CD14-positive monocyte (primary cell): ENCODE measurements around the gene MBD3L2B. TPM values are rescaled to one million over a fixed set of nuclear protein-coding genes. Genes with fewer than 3 reads are reported as not detected.

Experiments used
- DNase-seq, 3 donors: peaks; one replicate each; pipeline ENCODE4 v3.0.0-alpha.2; 2011 to 2022
- H2AFZ ChIP-seq: 2 replicates; pipeline ENCODE4 v1.6.0; 2012; ENCODE audit warnings: mild to moderate bottlenecking, low read depth, low read length, inconsistent platforms; ENCODE audit not compliant: insufficient read depth, poor library complexity, severe bottlenecking
- H3K27ac ChIP-seq, 2 donors: 1 replicate in 1 of 2; 2 replicates in 1 of 2; pipeline ENCODE4 v1.5.1; 2012 to 2013; ENCODE audit warnings: low read length in 2 of 2, control low read depth in 1 of 2, inconsistent platforms in 1 of 2, low read depth in 1 of 2, mild to moderate bottlenecking in 1 of 2
- H3K27me3 ChIP-seq, 2 donors: one replicate each; pipeline versions ENCODE4 v1.6.0 to v1.6.1; 2011 to 2013; ENCODE audit warnings: low read length in 2 of 2; ENCODE audit not compliant: control insufficient read depth in 2 of 2, insufficient read depth in 2 of 2
- H3K36me3 ChIP-seq, 2 donors: replicated peaks in 1 of 2; 1 replicate in 1 of 2; 2 replicates in 1 of 2; pipeline versions ENCODE4 v1.5.1 to v1.6.1; 2012 to 2013; ENCODE audit warnings: low read length in 2 of 2, control low read depth in 1 of 2, inconsistent platforms in 1 of 2, mild to moderate bottlenecking in 1 of 2; ENCODE audit not compliant: insufficient read depth in 2 of 2, control insufficient read depth in 1 of 2
- H3K4me1 ChIP-seq, 2 donors: 1 replicate in 1 of 2; 2 replicates in 1 of 2; pipeline versions ENCODE4 v1.5.1 to v1.6.1; 2012 to 2013; ENCODE audit warnings: low read length in 2 of 2, control low read depth in 1 of 2, inconsistent platforms in 1 of 2, mild to moderate bottlenecking in 1 of 2, moderate library complexity in 1 of 2; ENCODE audit not compliant: insufficient read depth in 2 of 2, control insufficient read depth in 1 of 2
- H3K4me2 ChIP-seq: replicated peaks from 2 replicates; pipeline ENCODE3; 2012; ENCODE audit warnings: low read length, moderate library complexity, mild to moderate bottlenecking; ENCODE audit not compliant: poor library complexity, severe bottlenecking; ENCODE audit errors: extremely low read depth
- H3K4me3 ChIP-seq, 3 experiments: fragments of 200-600 bp in 1 of 3; sonication (generic) in 1 of 3; replicated peaks in 1 of 3; 1 replicate in 2 of 3; 2 replicates in 1 of 3; pipeline ENCODE4 v1.5.1; 2011 to 2013; ENCODE audit warnings: low read length in 3 of 3, mild to moderate bottlenecking in 3 of 3, control low read depth in 2 of 3, low read depth in 2 of 3, inconsistent platforms in 1 of 3, moderate library complexity in 1 of 3
- H3K79me2 ChIP-seq: 2 replicates; pipeline ENCODE4 v1.6.0; 2012; ENCODE audit warnings: mild to moderate bottlenecking, control low read depth, inconsistent platforms, low read length, moderate library complexity; ENCODE audit not compliant: insufficient read depth
- H3K9ac ChIP-seq: 2 replicates; pipeline ENCODE4 v1.6.0; 2017; ENCODE audit warnings: low read length, mild to moderate bottlenecking; ENCODE audit not compliant: insufficient read depth, poor library complexity, severe bottlenecking
- H3K9me3 ChIP-seq, 2 donors: replicated peaks in 1 of 2; 1 replicate in 1 of 2; 2 replicates in 1 of 2; pipeline versions ENCODE4 v1.5.1 to v1.6.1; 2012 to 2013; ENCODE audit warnings: low read length in 2 of 2, control low read depth in 1 of 2; ENCODE audit not compliant: control insufficient read depth in 1 of 2, insufficient read depth in 1 of 2
- H4K20me1 ChIP-seq: 2 replicates; pipeline ENCODE4 v1.6.0; 2012; ENCODE audit warnings: mild to moderate bottlenecking, low read length, control low read depth, moderate library complexity; ENCODE audit not compliant: insufficient read depth
- H3K27ac Mint-ChIP-seq, 7 donors: one replicate each; pipeline ENCODE4 v1.8.0; 2020; ENCODE audit warnings: mild to moderate bottlenecking in 7 of 7, mixed read lengths in 7 of 7, moderate library complexity in 6 of 7, inconsistent platforms in 2 of 7
- H3K27me3 Mint-ChIP-seq, 3 donors: one replicate each; pipeline ENCODE4 v1.8.0; 2021 to 2022; ENCODE audit warnings: low read depth in 3 of 3, mild to moderate bottlenecking in 3 of 3, mixed read lengths in 3 of 3, moderate library complexity in 3 of 3, inconsistent platforms in 1 of 3
- H3K36me3 Mint-ChIP-seq, 2 donors: one replicate each; pipeline ENCODE4 v1.8.0; 2020; ENCODE audit warnings: mixed read lengths in 2 of 2, inconsistent platforms in 1 of 2, mild to moderate bottlenecking in 1 of 2
- H3K4me1 Mint-ChIP-seq: one replicate; pipeline ENCODE4 v1.8.0; 2020; ENCODE audit warnings: mild to moderate bottlenecking, mixed read lengths
- H3K4me3 Mint-ChIP-seq, 2 donors: one replicate each; pipeline ENCODE4 v1.8.0; 2020; ENCODE audit warnings: mild to moderate bottlenecking in 2 of 2, mixed read lengths in 2 of 2, moderate library complexity in 1 of 2
- H3K9me3 Mint-ChIP-seq, 7 donors: one replicate each; pipeline ENCODE4 v1.8.0; 2020 to 2022; ENCODE audit warnings: mixed read lengths in 7 of 7, mild to moderate bottlenecking in 6 of 7, moderate library complexity in 6 of 7, inconsistent platforms in 2 of 7
- CTCF ChIP-seq: fragments of 200-600 bp; IDR thresholded peaks from one replicate; pipeline ENCODE4 v1.8.0; 2022; ENCODE audit warnings: antibody characterized with exemption, mild to moderate bottlenecking
- WGBS: methylation state at CpG from one replicate; pipeline ENCODE4 v1.1.5; 2013; ENCODE audit warnings: missing lambda C conversion rate; ENCODE audit not compliant: insufficient coverage; 5-methylcytosine and 5-hydroxymethylcytosine counted together
- intact Hi-C, 2 donors: fragments of 100-400 bp; cut with micrococcal nuclease; formaldehyde crosslinking; loops; one replicate each; pipeline versions ENCODE4 v1.15.0 to v1.15.1; 2023
- polyA plus RNA-seq, 3 donors: library from polyadenylated mRNA; depleted of rRNA in 1 of 3; unstranded in 2 of 3; stranded (reverse) in 1 of 3; fragments of 300-500 nt in 2 of 3; fragments of >200 nt in 1 of 3; fragmentation: Illumina TruSeq in 2 of 3; gene quantifications; 1 replicate in 2 of 3; 2 replicates in 1 of 3; pipeline ENCODE4 v1.2.3, GENCODE V29; 2012 to 2021

The MBD3L2B gene
- polyA plus RNA-seq, 3 donors: not detected

GRCh38 chr19:6996810-6997209 is 24.4 kb downstream of the MBD3L2B start:
- Histone ChIP-seq H3K4me1 (peaks cover 38 to 51% of the 10 kb centered on the region in 2 donors), H3K36me3 (no peaks in the 10 kb centered on the region), H3K4me2 (no peak overlapping the region), H3K9ac (no peak overlapping the region), H2AFZ (no peak overlapping the region), H3K27me3 (no peaks in the 10 kb centered on the region), H3K27ac (no peak overlapping the region), H4K20me1 (no peaks in the 10 kb centered on the region), H3K4me3 (peak overlapping the region in 1 of 3 experiments; percentile 37), H3K9me3 (no peaks in the 10 kb centered on the region), H3K79me2 (no peaks in the 10 kb centered on the region)
- WGBS: no CpG with 5 or more reads among the region's 4 CpGs
- H3K27ac Mint-ChIP-seq: peak overlapping the region in 1 of 7 donors; percentile 92
- H3K27me3 Mint-ChIP-seq: peaks cover 1 to 3% (median 2%) of the 10 kb centered on the region in 3 donors
- H3K4me1 Mint-ChIP-seq: peaks cover 29% of the 10 kb centered on the region
- peaks cover 6 to 14% (median 9%) of the 10 kb centered on the region in 7 donors for H3K9me3 Mint-ChIP-seq
- no peak for DNase-seq
- H3K4me3 Mint-ChIP-seq: peak overlapping the region in 1 of 2 donors; percentile 88
- no peak for TF ChIP-seq CTCF
- H3K36me3 Mint-ChIP-seq: no peaks in the 10 kb centered on the region
- intact Hi-C loops: no loop called here

GRCh38 chr19:6995054-6995453 is 26.2 kb downstream of the MBD3L2B start:
- no peak for DNase-seq
- Histone ChIP-seq H3K4me2 (no peak overlapping the region), H3K79me2 (no peaks in the 10 kb centered on the region), H3K4me1 (peaks cover 24 to 33% of the 10 kb centered on the region in 2 donors), H3K36me3 (no peaks in the 10 kb centered on the region), H4K20me1 (no peaks in the 10 kb centered on the region), H3K9ac (no peak overlapping the region), H3K4me3 (no peak overlapping the region), H2AFZ (no peak overlapping the region), H3K27ac (no peak overlapping the region), H3K27me3 (no peaks in the 10 kb centered on the region), H3K9me3 (no peaks in the 10 kb centered on the region)
- Mint-ChIP-seq H3K27ac (no peak overlapping the region), H3K9me3 (peaks cover 6 to 14% (median 9%) of the 10 kb centered on the region in 7 donors), H3K4me3 (no peak overlapping the region), H3K27me3 (peaks cover 3 to 5% (median 4%) of the 10 kb centered on the region in 3 donors), H3K36me3 (no peaks in the 10 kb centered on the region), H3K4me1 (peaks cover 17% of the 10 kb centered on the region)
- 93% methylated on average over 1 of the region's 1 CpG for WGBS
- intact Hi-C loops: no loop called here
- TF ChIP-seq CTCF: no peak
